HS-5 (cell line): ENCODE measurements around the gene MED9.

Experiments used
- DNase-seq: peaks from one replicate; pipeline ENCODE4 v3.0.0-alpha.2; 2012; ENCODE audit warnings: low read depth

MED9 gene

DNA sequence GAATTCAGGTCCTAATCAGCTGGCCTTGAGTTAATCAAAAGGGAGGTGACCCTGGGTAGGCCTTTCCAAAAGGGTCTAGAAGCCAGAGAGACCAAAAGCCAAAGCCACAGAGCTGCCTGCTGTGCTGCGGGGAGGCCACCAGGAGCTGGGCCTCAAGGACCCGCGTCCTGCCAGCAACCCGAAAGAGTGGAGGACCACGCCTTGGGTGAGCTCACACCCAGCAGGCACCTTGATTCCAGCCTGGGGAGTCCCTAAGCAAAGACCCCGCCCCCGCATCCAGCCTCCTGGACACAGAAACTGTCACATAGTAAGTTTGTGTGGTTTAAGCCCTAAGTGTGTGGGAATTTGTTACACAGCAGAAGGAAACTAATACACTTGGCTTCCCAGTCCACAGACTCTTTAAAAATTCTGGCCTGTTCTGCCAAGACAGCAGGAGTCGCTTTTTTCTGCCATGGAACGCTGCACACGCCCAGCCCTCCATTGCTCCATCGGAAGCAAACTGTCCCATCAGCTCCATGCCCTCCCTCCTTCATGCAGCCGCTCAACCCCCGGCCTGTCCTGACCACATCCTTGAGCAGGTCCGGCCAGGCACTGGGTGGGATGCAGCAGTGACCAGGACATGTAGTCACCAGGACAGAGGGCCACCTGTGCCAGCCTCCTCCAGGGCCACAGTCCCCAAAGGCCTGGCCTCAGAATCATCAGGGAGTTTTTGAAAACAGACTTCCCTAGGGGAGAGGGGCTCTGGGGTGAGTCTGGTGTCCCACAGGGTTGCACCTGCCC lies 40.3 kb downstream of the MED9 start:
- DNase-seq: no peak

DNA sequence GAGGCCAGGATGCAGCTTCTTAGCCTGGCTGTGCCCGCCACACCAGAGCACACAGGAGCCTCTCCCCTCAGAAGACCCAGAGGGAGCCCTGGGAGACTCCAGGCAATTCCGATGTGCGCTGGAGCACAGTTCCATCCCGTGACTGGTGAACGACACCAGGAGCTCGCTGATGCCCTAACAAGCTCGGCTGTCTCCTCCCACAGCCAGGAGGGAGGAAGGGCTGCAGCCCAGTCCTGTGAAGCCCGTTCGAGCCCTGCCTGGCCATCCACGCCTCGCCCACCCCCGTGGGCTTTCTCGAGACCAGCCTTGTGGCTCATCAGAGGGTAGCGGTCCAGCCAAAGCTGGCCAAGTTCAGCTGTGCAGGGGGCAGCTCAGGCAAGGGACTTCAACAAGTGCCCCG lies 41.2 kb downstream of the MED9 start:
- no peak for DNase-seq

DNA sequence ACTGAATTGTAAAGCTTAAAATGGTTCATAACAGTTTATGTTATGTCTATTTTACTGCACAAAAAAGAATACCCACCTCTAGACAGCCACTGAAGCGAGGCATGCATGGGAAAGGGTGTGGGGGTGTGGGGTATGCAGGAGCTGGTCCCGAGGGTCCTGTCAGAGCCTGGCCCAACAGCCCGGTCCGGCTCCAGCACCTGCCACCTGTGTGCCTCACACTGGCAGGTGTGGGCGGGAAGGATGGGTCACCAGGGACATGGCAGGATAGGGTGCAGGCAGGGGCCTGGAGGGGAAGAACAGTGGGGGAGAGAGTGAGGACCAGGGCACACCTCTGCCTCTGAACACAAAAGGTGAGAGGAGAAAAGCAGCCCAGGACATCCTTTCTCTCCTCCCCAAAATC lies 42.2 kb downstream of the MED9 start:
- DNase-seq: no peak

DNA sequence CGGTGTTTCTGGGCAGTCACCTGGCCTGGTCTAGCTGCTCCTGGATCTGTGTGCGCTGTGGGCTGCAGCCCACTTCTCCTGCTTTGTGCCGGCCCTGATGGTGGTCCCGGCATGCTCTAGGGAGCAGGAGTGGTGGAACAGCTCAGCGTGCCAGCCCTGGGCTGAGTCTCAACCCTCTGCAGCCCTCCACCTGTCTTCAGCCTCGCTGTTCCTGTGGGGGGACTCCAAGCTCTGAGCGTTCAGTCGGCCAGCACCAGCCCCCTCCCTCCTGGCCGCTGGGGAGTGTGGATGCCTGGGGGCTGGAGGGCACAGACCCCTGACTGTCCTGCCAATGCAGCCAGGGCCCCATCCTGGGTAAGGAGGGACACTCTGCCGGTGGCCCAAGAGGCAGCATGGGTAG lies 43.1 kb downstream of the MED9 start:
- DNase-seq: no peak

DNA sequence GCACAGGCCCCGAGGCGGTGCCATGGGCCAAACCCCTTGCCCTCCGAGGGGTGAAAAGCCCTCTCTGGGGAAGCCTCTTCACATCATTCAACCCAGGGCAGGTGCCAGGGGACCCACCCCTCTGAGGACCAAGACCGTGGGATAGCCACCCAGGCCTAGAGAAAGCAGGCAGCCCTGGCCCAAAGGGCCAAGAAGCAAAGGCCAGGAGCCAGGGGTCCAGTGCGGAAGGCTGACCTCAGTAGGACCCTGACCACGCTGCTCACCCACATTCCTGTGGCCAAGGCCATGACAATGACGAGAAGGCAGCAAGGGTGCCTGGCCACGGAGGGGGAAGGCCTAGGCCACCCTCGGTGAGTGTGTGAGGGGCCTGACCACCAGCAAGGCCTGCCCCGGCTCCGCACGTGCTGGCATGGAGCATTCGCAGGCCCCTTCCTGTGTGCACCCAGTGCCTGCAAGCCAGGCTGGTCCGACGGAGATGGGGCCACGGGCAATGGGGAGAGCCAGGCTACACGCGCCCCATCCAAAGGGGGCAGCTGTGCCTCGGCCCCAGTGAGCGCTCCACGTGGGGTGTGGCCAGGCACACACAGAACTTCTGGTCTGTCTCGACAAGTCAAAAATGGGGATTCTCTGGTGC lies 43.9 kb downstream of the MED9 start:
- DNase-seq: no peak

DNA sequence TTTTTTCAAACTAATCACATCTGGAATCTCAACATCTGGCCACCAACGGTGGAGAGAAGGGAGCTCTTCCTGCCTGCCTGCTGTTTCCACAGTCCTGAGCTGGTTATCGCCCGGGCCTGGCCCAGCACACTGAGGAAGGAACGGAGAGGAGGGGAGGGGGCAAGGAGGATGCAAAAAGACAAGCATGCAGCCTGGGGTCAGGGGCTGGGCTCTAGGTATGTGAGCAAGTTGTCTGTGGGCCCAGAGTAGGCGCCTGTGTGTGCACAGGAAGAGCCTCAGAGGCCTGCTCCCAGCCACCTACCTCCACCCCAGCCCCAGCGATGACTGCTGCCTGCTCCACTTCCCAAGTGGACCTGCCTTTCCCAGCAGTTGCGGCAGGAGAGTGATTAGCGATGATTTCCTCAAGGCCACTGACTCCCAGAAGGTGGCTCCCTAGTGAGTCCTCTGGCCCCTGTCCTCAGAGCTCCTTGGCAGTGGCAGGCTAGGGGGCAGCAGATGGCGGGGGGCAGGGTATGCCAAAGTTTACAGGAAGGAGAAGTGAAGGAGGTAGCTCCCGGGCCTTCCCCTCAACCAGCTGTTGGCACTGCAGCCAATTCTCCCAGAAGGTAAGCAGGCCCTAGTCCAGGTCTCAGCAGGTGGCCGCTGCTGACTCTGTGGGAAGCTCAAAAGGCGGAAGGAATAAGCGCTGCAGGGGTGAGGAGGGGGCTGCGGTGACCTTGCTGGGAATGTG lies 46.4 kb downstream of the MED9 start:
- DNase-seq: no peak

DNA sequence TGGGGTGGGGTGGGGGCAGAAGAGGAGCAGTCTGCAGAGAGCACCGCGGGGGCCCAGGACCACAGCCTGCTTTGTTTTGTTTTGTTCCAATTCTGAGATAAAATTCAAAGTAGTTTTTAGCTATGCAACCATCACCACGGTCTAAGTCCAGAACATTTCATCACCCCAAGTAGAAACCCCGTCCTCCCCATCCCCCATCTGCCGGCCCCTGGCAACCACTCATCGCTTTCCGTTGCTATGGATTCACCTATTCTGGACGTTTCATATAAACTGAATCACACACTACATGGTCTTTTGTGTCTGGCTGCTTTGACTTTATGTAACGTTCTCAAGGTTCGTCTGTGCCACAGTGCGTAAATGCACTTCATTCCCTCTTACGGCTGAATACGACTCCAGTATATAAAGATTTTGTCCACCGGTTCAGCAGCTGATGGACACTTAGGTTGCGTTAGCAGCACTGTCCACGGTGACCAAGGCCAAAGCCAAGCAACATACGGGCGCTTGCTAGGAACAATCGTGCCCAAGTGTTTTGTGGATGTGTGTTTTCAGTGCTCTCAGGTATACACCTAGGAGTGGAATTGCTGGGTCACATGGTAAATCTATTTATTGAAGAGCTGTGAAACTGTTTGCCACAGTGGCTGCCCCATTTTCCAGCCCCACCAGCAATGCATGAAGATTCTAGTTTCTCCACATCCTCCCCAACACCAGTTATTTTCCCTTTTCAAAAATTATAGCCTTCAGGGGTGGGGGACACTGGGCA lies 47.1 kb downstream of the MED9 start:
- no peak for DNase-seq

DNA sequence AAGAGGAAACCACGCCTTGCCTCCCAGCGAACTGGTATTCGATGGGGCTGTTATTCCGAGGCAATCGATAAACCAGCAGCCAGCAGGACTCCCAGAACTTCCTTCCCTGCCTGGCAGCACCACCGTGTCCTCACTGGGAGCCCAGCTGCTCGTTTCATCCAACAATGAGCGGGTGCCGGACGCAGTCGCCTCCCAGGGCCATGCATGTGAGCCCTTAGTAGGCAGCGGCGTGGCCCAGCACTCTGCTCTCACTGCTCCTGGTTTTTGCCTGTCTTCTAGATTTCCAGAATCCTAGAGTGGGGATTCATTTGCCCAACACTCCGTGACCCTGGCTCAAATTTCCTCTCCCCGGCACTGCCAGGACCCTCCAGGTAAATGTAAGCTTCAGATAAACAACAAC lies 48.5 kb downstream of the MED9 start:
- DNase-seq: no peak

DNA sequence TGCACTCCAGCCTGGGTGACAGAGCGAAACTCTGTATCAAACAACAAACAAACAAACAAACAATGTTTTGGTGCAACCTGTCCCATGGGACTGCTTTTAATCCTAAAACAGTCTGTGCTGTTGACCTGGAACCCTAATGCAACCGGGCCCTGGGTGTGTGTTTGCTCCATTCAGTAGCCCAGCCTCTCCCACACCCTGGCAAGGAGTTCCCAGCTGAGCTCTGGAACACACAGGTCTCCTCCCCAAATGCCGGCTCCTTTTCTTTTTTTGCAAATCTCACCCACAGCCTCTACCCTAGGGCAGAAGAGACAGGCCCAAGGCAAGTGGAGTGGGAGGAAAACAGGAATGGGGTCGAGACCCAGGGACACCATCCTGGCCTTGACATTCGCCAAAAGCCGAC lies 49.2 kb downstream of the MED9 start:
- no peak for DNase-seq

DNA sequence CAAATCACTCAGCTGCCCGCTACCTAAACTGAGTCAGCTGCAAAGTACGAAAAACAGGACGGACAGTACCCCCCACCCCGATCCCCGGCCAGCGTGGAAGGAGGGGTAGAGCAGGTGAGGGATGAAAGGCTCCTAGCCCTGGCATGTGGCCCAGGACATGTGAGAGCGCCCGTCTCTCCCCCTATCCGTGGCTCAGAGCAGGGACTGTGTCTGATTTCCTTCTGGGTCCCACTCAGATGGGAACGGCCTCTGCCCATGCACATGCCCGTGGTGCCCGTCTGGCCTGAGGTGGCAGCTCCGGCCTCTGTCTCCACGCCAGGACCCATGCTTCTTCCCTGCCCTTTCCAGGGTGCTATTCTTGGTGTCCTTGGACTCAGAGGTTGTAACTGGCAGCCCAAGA lies 49.6 kb downstream of the MED9 start:
- DNase-seq: no peak

DNA sequence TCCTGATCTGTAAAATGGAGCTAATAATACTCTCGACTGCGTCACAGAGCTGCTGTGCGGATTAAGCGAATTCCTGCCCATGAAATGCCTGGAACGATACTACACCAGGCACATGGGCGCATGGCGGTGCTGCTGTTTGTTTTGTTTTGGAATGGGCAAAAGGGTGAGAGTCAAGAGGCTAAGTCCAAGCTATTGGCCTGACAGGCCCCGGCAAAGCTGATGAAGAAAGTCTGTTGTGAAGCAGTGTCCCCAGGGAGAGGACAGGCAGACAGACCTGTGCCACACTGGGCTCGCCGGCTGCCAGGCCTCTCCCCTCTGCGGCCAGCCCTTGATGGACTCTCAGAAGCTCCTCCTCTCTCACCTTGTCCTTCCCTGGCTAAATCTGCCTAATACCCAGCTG lies 50.7 kb downstream of the MED9 start:
- no peak for DNase-seq

DNA sequence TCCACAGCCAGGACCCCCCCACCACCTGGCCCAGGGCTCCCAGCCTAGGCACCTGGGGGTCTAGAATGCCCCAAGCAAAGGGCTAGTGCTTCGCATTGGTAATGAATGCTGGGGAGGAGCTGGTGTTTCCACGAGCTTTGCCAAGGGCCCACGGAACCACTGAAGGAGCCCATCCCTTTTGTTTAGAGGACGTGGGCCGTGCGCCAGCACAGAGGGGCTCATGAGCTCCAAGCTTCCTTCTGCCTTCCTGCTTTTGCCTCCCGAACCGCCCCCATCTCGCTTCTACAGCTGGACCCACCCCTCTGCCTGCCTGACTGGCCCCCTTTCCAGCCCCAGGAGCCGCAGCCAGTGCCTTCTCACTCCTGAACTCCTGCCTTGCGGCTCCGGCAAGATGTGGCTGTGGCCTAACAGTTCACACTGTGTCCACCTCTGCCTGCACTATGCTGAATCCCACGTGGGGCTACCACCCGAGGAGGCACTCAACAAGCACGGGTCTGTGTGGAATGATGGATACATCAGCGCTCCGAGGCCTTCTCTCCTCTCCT lies 51.2 kb downstream of the MED9 start:
- no peak for DNase-seq

DNA sequence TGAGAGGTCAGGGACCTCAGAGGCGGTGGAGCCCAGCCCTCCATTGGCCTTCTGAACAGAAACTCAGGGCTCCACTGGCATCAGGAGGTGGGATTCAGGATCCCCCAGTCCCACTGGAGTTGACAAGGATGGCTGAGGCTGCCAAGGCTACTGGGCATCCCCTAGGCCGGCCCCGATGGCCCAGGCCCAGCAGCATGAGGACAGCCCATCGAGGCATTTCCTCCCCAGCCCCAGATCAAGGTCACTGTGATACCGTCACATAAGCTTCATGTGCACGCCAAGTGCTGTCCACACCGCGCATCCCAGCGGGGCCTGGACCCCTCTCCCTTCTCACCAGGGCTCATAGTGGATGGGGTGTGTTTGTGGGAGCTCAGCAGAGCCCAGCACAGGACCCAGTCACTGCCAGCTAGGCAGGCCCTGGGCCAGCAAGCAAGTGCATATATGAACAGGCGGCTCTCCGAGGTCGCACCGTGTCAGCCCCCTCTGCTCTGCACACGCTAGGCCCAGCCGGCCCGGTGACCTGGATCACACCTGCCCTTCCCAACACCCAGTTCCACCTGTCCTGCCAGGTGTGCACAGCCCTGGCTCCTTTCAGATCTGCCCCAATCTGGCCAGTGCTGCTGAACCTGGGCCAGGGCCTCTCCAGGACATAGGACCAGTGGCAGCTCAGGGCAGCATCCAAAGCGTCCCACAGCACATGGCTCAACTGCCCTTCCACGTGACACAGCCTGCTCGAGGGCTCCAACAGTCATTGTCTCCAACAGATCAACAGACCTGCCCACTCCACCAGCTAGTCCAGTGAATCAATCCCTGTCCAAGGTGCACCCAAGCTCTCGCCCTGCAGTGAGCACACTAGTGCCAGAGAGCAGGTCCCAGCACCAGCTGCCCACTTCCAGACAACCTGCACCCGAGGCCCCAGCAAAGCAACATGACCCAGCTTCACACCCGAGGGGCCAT lies 52.2 kb downstream of the MED9 start:
- no peak for DNase-seq

DNA sequence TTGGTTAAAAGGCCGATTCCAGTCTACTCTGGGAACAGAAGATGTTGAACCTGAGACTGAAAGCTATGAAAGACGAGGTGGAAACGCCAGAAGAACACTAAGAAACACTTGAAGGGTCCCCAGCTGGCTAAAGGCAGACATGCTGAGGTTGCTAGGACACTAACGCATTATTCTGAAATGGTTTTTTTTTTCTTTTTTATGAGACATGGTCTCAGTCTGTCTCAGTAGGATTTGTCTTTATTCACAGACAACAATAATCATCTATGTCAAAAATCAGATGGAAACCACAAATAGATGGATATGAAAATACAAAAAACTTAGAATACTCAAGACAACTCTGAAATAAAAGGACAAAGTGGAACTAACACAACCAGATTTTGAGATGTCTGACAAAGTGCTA lies 54.4 kb downstream of the MED9 start:
- no peak for DNase-seq

DNA sequence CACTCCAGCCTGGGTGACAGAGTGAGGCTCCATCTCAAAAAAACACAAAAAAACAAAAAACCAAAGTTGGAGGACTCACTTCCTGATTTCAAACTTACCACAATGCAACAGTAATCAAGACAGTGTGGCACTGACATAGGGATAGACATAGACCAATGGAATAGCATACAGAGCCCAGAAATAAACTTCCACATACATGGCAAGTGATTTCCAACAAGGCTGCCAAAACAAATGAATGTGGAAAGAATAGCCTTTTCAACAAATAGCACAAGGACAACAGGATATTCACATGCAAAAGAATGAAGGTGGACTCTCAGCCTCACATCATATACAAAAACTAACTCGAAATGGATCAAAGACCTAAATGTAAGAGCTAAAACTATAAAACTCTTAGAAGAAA lies 56.2 kb downstream of the MED9 start:
- no peak for DNase-seq

DNA sequence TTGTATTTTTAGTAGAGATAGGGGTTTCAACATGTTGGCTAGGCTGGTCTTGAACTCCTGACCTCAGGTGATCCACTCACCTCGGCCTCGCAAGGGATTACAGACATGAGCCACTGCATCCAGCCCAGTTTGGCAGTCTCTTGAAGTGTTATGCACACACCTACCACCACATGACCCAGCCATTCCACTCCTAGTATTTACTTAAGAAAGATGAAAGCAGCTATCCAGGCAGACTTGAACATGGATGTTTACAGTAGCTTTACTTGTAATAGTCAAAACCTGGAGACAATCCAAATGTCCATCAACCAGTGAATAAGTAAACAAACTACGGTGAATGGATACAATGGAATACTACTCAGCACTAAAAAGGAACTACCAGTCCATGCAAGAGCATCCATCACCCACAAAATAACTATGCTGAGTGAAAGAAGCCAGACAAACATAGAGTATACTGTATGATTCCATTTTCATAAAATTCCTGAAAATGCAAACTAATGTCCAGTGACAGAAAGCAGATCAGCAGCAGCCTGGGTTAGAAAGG lies 57.2 kb downstream of the MED9 start:
- DNase-seq: no peak

DNA sequence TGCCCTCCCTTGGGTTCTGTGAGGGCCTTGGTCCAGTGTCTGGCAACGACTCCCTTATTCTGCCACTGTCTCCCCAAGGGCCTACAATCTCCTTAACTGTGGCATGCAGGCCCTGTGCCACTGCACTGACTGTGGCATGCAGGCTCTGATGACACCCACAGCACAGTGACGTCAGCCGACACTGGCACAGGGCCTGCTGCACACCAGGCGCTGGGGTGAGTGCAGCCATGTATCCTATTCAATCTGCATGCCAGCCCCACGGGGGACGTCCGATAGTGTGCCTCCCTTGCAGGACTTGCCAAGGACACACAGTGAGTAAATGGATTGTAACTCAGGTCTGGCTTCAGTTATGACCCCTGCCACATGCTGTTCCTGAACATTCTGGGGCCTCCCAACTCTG lies 59.2 kb downstream of the MED9 start:
- DNase-seq: no peak

DNA sequence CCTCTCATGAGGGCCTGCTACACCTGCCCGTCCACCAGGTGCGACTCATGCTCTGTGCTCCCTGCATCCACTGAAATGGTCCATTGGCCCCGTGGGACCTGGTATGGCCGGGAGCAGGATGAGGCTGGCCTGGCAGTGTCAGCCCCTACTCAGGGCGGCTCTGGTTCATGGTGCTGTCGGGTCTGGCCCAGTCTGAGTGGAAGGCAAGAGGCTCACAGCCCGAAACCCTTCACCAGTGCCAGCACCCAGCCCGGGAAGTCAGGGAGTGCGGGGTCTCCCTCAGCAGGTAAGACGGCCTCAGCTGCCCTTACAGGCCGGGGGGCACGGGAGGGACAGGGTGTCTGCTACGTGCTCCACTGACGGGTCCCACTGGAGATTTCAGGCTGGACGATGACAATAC lies 59.9 kb downstream of the MED9 start:
- DNase-seq: no peak

DNA sequence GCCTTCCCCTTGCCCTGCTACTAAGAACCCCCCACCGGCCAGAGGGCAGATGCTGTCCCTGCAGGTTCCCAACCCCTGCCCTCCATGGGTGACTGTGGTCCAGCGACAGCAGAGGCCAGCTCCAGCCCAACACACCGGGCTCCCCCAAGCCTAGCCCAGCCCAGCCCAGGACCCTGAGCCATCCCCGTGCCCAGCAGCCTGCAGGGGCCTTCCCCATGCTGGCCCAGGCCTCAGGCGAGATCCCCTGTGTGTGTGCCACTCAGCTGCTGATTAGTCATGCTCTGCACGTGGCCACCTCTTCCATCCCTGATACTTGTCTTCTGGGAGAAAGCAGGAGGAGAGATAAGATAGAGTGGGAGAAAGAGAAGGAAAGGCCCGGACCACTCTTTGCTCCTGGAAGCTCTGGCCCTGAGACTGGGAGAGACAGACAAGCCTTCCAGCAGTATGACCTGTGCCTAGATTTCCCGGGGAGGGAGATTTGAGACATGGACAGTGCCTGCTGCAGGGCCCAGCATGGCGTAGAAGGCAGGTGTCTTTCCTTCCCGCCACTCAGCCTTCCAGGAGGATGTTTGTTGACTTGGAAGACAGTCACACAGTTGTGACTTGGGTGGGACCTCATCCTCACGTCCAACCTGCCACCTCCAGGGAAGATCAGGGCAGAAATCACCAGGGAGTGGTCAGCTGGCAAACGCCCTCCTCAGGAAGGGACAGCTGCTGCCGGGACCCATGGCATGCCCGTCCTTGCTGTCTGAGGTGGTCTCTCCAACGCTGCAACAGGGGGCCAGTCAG lies 60.7 kb downstream of the MED9 start:
- DNase-seq: no peak
